Measurements from ENCODE around the gene RPL26. TPM values are rescaled to one million over a fixed set of nuclear protein-coding genes. Genes with fewer than 3 reads are reported as not detected.

The RPL26 gene
- total and polyA plus RNA-seq, 2 donors (not counting 1 experiment from before 2014, with no cell fraction given), result 2,663 to 4,116 TPM

DNA sequence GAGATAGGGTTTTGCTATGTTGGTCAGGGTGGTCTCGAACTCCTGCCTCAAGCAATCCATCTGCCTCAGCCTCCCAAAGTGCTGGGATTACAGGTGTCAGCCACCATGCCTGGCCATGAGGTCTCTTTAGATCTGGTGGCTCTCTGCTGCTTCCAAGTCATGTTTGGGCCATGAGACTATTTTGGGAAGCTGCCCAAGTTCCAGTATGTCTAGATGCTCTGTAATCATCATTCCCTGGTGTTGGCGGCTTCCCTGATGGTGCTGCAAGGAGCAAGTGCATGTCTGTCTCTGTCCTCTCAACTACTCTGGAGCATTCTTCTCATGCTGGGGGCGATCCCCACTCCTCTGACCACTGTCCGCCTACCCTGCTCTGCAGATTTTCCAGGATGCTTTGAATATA, 49.7 kb downstream of the RPL26 start:
- H3K4me1 ChIP-seq (ENCODE audit: control insufficient read depth, extremely low read depth, insufficient read depth, low read length), result no peaks in the 10 kb centered on the region
- no peaks in the 10 kb centered on the region for H3K9me3 ChIP-seq (ENCODE audit: control insufficient read depth, insufficient read depth, low read depth, low read length)
- H2AFZ ChIP-seq (ENCODE audit: low read length), result no peak overlapping the region
- H3K4me2 ChIP-seq (ENCODE audit: extremely low read depth, insufficient read depth, low read length), result no peak overlapping the region
- H3K4me3 ChIP-seq (replicated peaks in 1 of 4; ENCODE audit: control extremely low read depth in 1 of 4, insufficient read depth in 1 of 4, low read depth in 3 of 4, low read length in 4 of 4), result no peak overlapping the region
- no peak overlapping the region for H3K9ac ChIP-seq (ENCODE audit: insufficient read depth, low read length)
- no peak for TF ChIP-seq EZH2 (IDR thresholded peaks at IDR 0.05; ENCODE audit: low read length, missing control alignments)
- TF ChIP-seq, protein P1, sequence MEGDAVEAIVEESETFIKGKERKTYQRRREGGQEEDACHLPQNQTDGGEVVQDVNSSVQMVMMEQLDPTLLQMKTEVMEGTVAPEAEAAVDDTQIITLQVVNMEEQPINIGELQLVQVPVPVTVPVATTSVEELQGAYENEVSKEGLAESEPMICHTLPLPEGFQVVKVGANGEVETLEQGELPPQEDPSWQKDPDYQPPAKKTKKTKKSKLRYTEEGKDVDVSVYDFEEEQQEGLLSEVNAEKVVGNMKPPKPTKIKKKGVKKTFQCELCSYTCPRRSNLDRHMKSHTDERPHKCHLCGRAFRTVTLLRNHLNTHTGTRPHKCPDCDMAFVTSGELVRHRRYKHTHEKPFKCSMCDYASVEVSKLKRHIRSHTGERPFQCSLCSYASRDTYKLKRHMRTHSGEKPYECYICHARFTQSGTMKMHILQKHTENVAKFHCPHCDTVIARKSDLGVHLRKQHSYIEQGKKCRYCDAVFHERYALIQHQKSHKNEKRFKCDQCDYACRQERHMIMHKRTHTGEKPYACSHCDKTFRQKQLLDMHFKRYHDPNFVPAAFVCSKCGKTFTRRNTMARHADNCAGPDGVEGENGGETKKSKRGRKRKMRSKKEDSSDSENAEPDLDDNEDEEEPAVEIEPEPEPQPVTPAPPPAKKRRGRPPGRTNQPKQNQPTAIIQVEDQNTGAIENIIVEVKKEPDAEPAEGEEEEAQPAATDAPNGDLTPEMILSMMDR (conservative IDR thresholded peaks at IDR 0.05 in 1 of 2, IDR thresholded peaks at IDR 0.05 in 1 of 2; ENCODE audit: low read depth in 1 of 2, low read length in 2 of 2), result no peak
- no peaks in the 10 kb centered on the region for H3K79me2 ChIP-seq (ENCODE audit: control insufficient read depth, insufficient read depth, low read length)
- H3K36me3 ChIP-seq (ENCODE audit: control insufficient read depth, insufficient read depth, low read length), result no peaks in the 10 kb centered on the region
- no peak for DNase-seq (ENCODE audit: low read depth in 2 of 2)
- no peaks in the 10 kb centered on the region for H4K20me1 ChIP-seq (ENCODE audit: control insufficient read depth, extremely low read depth, insufficient read depth, low read length)
- H3K27me3 ChIP-seq (ENCODE audit: control insufficient read depth, insufficient read depth, low read length), result peaks cover 6% of the 10 kb centered on the region
- H3K27ac ChIP-seq (ENCODE audit: insufficient read depth, low read length), result no peak overlapping the region

GRCh38 chr17:8332688-8333087, 50.3 kb downstream of the RPL26 start:
- H3K4me2 ChIP-seq (ENCODE audit: extremely low read depth, insufficient read depth, low read length), result no peak overlapping the region

DNA sequence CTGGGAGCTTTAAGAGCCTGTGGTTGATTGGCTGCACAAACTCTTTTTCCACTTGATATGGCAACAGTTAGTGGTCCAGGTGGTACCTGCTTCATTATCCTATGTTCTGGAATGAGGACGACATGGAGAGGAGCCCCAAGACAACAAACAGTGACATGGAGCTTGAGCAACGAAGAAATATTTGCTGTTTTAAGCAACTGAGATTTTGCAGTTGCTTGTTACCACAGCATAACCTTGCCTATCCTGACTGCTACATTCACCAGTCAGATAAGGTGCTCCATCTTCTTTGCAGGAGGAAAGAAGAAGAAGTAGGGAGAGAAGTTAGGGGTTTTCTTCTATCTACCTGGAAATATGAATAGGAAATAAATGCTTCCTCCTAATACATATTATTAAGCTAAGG, 50.9 kb downstream of the RPL26 start:
- no peak for DNase-seq (ENCODE audit: low read depth in 2 of 2)
- no peaks in the 10 kb centered on the region for H3K4me1 ChIP-seq (ENCODE audit: control insufficient read depth, extremely low read depth, insufficient read depth, low read length)
- H3K36me3 ChIP-seq (ENCODE audit: control insufficient read depth, insufficient read depth, low read length), result no peaks in the 10 kb centered on the region
- no peak overlapping the region for H2AFZ ChIP-seq (ENCODE audit: low read length)
- H3K4me2 ChIP-seq (ENCODE audit: extremely low read depth, insufficient read depth, low read length), result no peak overlapping the region
- H4K20me1 ChIP-seq (ENCODE audit: control insufficient read depth, extremely low read depth, insufficient read depth, low read length), result no peaks in the 10 kb centered on the region
- H3K79me2 ChIP-seq (ENCODE audit: control insufficient read depth, insufficient read depth, low read length), result no peaks in the 10 kb centered on the region
- H3K27ac ChIP-seq (ENCODE audit: insufficient read depth, low read length), result no peak overlapping the region
- H3K9me3 ChIP-seq (ENCODE audit: control insufficient read depth, insufficient read depth, low read depth, low read length), result no peaks in the 10 kb centered on the region
- no peaks in the 10 kb centered on the region for H3K27me3 ChIP-seq (ENCODE audit: control insufficient read depth, insufficient read depth, low read length)
- no peak for TF ChIP-seq EZH2 (IDR thresholded peaks at IDR 0.05; ENCODE audit: low read length, missing control alignments)
- TF ChIP-seq, protein P1 (conservative IDR thresholded peaks at IDR 0.05 in 1 of 2, IDR thresholded peaks at IDR 0.05 in 1 of 2; ENCODE audit: low read depth in 1 of 2, low read length in 2 of 2), result no peak
- H3K9ac ChIP-seq (ENCODE audit: insufficient read depth, low read length), result no peak overlapping the region
- no peak overlapping the region for H3K4me3 ChIP-seq (replicated peaks in 1 of 4; ENCODE audit: control extremely low read depth in 1 of 4, insufficient read depth in 1 of 4, low read depth in 3 of 4, low read length in 4 of 4)

More at GRCh38 chr17:8332688-8333087, 50.3 kb downstream of the RPL26 start:
- Histone ChIP-seq H3K9me3 (ENCODE audit: control insufficient read depth, insufficient read depth, low read depth, low read length) (no peaks in the 10 kb centered on the region), H3K4me3 (replicated peaks in 1 of 4; ENCODE audit: control extremely low read depth in 1 of 4, insufficient read depth in 1 of 4, low read depth in 3 of 4, low read length in 4 of 4) (no peak overlapping the region), H3K79me2 (ENCODE audit: control insufficient read depth, insufficient read depth, low read length) (no peaks in the 10 kb centered on the region), H3K36me3 (ENCODE audit: control insufficient read depth, insufficient read depth, low read length) (no peaks in the 10 kb centered on the region), H3K9ac (ENCODE audit: insufficient read depth, low read length) (no peak overlapping the region), H2AFZ (ENCODE audit: low read length) (no peak overlapping the region), H3K4me1 (ENCODE audit: control insufficient read depth, extremely low read depth, insufficient read depth, low read length) (no peaks in the 10 kb centered on the region), H3K27ac (ENCODE audit: insufficient read depth, low read length) (no peak overlapping the region), H3K27me3 (ENCODE audit: control insufficient read depth, insufficient read depth, low read length) (peaks cover under 1% of the 10 kb centered on the region), H4K20me1 (ENCODE audit: control insufficient read depth, extremely low read depth, insufficient read depth, low read length) (no peaks in the 10 kb centered on the region)
- no peak for DNase-seq (ENCODE audit: low read depth in 2 of 2)
- TF ChIP-seq, protein P1 (conservative IDR thresholded peaks at IDR 0.05 in 1 of 2, IDR thresholded peaks at IDR 0.05 in 1 of 2; ENCODE audit: low read depth in 1 of 2, low read length in 2 of 2), result no peak
- no peak for TF ChIP-seq EZH2 (IDR thresholded peaks at IDR 0.05; ENCODE audit: low read length, missing control alignments)

Other genes with a start within 250 kb of the RPL26 start
- 3.1 and 6.9 TPM in 2 replicates for gene PER1, start 230.8 kb downstream of the RPL26 start, total RNA-seq
- gene PER1, start 230.8 kb downstream of the RPL26 start, polyA plus RNA-seq, result 2.5 and 4.1 TPM in 2 replicates
- gene VAMP2, start 220.2 kb downstream of the RPL26 start, total RNA-seq, result 3.6 and 8.1 TPM in 2 replicates
- gene VAMP2, start 220.2 kb downstream of the RPL26 start, polyA plus RNA-seq, result 12.2 and 14.2 TPM in 2 replicates
- gene TMEM107, start 206.8 kb downstream of the RPL26 start, total RNA-seq, result 15.4 and 36.0 TPM in 2 replicates
- gene TMEM107, start 206.8 kb downstream of the RPL26 start, polyA plus RNA-seq, result 9.8 and 13.0 TPM in 2 replicates
- 6.9 and 11.4 TPM in 2 replicates for gene BORCS6, start 193.0 kb downstream of the RPL26 start, total RNA-seq
- 2.8 and 2.9 TPM in 2 replicates for gene BORCS6, start 193.0 kb downstream of the RPL26 start, polyA plus RNA-seq
- 0.26 and 8.4 TPM in 2 replicates for gene AURKB, start 172.6 kb downstream of the RPL26 start, total RNA-seq
- gene AURKB, start 172.6 kb downstream of the RPL26 start, polyA plus RNA-seq, result 7.5 and 37.8 TPM in 2 replicates
- 4.6 and 5.0 TPM in 2 replicates for gene CTC1, start 135.1 kb downstream of the RPL26 start, total RNA-seq
- gene CTC1, start 135.1 kb downstream of the RPL26 start, polyA plus RNA-seq, result 4.7 and 6.9 TPM in 2 replicates
- gene PFAS, start 133.9 kb downstream of the RPL26 start, total RNA-seq, result 9.4 and 11.3 TPM in 2 replicates
- gene PFAS, start 133.9 kb downstream of the RPL26 start, polyA plus RNA-seq, result 9.8 and 20.8 TPM in 2 replicates
- gene RANGRF, start 94.5 kb downstream of the RPL26 start, total RNA-seq, result 12.1 and 15.4 TPM in 2 replicates
- 19.8 and 25.9 TPM in 2 replicates for gene RANGRF, start 94.5 kb downstream of the RPL26 start, polyA plus RNA-seq
- 0.77 and 1.7 TPM in 2 replicates for gene SLC25A35, start 87.8 kb downstream of the RPL26 start, total RNA-seq
- 1.1 and 2.7 TPM in 2 replicates for gene SLC25A35, start 87.8 kb downstream of the RPL26 start, polyA plus RNA-seq
- gene ARHGEF15, start 73.0 kb downstream of the RPL26 start, total RNA-seq, result not detected in 2 replicates
- not detected in 2 replicates for gene ARHGEF15, start 73.0 kb downstream of the RPL26 start, polyA plus RNA-seq
- gene ODF4, start 43.4 kb downstream of the RPL26 start, total RNA-seq, result not detected in 2 replicates
- not detected in 2 replicates for gene ODF4, start 43.4 kb downstream of the RPL26 start, polyA plus RNA-seq
- gene RNF222, start 14.6 kb upstream of the RPL26 start, total RNA-seq, result not detected in 2 replicates
- gene RNF222, start 14.6 kb upstream of the RPL26 start, polyA plus RNA-seq, result not detected in 2 replicates
- 34.9 and 45.4 TPM in 2 replicates for gene NDEL1, start 52.7 kb upstream of the RPL26 start, total RNA-seq
- gene NDEL1, start 52.7 kb upstream of the RPL26 start, polyA plus RNA-seq, result 67.3 and 88.6 TPM in 2 replicates
- gene MYH10, start 247.5 kb upstream of the RPL26 start, total RNA-seq, result 100 and 104 TPM in 2 replicates
- 54.6 and 66.2 TPM in 2 replicates for gene MYH10, start 247.5 kb upstream of the RPL26 start, polyA plus RNA-seq